T follicular helper cell (primary cell): ENCODE measurements around the gene PARD3.

ENCODE experiments used
- DNase-seq: peaks from one replicate; pipeline ENCODE4 v3.0.0-alpha.2; 2020; ENCODE audit warnings: low read depth

Gene PARD3

DNA sequence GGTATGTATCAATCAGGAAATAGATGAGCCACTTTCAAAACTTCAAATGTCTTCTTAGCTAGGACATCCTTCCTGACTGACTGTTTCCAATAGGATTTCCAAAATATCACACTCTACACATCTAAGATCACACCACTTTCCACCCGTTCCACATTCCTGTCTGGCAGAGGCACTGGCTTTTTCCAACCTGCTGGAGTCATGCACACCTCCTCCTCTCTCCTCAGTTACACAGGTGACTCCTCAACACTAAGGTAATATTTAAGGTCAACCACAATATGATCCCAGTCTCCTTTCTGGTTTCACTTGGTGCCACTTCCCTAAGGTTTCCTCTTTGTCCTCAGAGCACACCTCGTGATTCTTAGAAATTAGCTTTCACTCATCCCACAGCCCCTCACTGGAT is 196.5 kb downstream of the PARD3 start:
- DNase-seq: no peak

DNA sequence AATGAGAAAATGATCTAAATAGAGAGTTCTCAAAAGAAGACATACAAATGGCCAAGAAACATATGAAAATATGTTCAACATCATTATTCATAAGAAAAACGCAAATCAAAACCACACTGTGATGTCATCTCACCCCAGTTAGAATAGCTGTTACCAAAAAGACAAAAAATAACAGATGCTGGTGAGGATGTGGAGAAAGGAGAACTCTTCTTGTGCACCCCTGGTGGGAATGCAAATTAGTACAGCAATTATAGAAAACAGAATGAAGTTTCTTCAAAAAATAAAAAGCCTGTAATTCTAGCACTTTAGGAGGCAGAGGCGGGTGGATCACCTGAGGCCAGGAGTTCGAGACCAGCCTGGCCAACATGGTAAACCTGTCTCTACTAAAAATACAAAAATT is 199.3 kb downstream of the PARD3 start:
- no peak for DNase-seq

DNA sequence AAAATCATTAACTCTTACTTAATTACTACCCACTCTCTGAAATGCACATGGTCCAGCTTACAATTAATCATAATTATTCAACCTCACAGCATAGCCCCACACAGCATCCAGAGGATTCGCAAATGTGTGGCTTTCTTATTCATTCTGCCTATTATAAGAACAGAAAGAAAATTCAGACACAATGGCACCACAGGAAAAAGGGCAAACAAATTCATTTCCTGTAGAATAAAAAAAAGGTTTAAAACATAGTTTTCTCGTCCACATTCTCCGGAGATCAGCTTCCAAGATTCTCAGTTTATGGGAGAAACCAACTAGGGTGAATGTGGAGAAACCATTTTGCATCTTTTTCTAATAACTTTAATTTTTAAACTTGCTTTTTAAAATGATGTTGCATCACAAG is 201.6 kb downstream of the PARD3 start:
- DNase-seq: no peak

DNA sequence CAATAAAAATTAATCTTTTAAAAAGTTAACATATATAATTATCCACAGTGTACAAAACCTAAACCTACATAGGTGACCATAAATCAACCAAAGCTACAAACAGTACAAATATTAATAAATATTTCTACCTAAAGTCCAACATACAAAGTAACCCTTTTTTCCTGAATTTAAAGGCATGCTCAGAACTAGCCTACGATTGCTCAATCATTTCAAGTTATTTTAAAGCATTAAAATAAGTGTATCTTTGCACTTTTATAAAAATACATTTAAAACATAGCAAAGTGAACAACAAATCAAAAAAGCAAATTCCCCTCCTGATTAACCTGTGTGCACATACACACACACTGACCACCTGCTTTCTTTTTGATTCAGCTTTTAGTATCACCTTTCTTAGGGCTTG is 202.2 kb downstream of the PARD3 start:
- DNase-seq: no peak

DNA sequence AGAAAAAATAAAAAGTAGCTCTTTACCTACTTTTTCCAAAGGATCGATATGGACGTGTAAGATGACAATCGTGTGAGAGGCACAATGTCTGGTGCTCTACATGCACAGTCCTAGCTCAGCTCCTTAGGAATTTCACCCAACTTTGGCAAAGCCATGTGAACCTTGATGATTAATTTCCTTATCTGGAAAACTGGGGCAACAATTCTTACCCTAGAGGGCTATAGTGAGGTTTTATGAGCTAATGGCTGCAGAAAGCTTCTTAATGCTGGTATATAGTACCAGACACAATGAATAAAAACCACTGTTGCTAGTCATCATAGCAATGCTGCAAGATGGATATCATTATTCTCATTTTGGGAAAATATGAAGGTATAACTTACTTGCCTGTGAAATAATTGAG is 202.7 kb downstream of the PARD3 start:
- DNase-seq: no peak

- DNase-seq: no peak
Observed at GRCh38 chr10:34609287-34609940, 205.7 kb downstream of the PARD3 start.

GRCh38 chr10:34607894-34608293 is 207.2 kb downstream of the PARD3 start:
- no peak for DNase-seq

GRCh38 chr10:34606890-34607289 is 208.2 kb downstream of the PARD3 start:
- DNase-seq: no peak

GRCh38 chr10:34602478-34602877 is 212.6 kb downstream of the PARD3 start:
- no peak for DNase-seq

DNA sequence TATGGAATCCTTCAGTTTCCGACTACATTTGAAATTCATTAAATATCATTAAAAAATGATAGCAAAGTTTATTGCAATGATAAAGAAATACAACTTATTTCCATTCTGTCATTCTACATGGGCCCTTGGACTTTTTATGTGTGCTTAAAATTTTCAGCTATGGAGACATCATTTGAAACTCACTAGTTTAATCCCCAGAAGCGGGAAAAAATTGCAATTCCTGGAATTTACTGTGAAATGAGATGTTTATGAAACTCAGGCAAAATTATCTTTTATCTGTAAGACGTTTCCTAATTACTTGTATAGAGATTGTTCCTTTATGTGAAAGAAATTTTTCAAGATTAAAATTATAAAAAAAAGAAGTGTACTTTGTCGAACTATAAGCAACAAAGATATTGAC is 213.4 kb downstream of the PARD3 start:
- DNase-seq: no peak

- DNase-seq: no peak
Observed at GRCh38 chr10:34599026-34599795, 215.9 kb downstream of the PARD3 start.

GRCh38 chr10:34596351-34596750 is 218.7 kb downstream of the PARD3 start:
- DNase-seq: no peak

- DNase-seq: no peak
Observed at GRCh38 chr10:34593930-34594329, 221.2 kb downstream of the PARD3 start.

- DNase-seq: no peak
Observed at GRCh38 chr10:34593374-34593890, 221.7 kb downstream of the PARD3 start.

GRCh38 chr10:34590793-34591192 is 224.3 kb downstream of the PARD3 start:
- no peak for DNase-seq

- DNase-seq: no peak
Observed at GRCh38 chr10:34589275-34589674, 225.8 kb downstream of the PARD3 start.

DNA sequence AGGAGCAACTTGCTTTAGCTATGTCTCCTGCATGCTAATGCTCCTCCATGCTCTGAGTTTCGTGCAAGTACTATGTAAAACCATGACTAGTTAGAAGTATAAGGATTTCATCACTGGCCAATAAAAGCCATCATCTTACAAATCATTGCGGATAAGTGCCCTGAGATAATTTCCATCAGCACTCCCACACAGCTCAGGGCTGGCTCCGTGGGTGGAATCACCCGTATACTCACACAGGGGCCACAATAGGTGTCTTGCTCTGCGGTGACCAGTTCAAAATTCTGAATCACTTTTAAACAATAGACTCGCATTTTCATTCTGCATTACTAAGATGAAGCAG is 227.4 kb downstream of the PARD3 start:
- DNase-seq: no peak

- no peak for DNase-seq
Observed at GRCh38 chr10:34587002-34587679, 228.0 kb downstream of the PARD3 start.

DNA sequence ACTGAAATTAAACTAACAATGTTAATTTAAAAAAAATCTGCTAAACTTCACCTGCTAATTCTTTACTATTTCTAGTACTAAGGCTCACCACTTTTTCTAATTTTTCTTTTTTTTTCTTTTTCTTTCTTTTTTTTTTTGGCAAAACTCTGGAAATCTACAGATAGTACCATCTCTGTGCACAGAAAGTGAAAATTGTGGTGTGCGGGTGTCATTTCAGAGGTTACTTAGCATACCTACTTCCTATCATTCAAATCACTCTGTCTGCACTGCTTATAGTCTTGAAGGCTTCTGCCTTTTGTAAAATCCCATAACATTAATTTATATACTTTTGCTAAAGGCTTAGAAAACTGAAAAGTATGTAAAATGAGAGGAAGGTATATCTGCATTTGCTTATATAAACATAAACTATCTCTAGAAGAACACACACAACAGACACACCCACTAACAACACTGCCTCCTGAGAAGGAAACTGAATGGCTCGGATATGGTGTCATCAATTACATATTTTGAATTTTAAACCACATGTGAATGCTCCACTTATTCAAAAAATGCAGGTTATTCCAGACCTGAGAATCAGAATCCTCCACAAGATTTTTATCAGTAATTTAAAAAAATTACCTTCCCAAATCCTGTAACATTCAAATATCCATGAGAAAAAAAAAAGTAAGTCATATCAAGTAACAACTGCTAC is 229.5 kb downstream of the PARD3 start:
- DNase-seq: no peak

GRCh38 chr10:34584164-34584563 is 230.9 kb downstream of the PARD3 start:
- no peak for DNase-seq

- DNase-seq: no peak
Observed at GRCh38 chr10:34581801-34582532, 233.1 kb downstream of the PARD3 start.

DNA sequence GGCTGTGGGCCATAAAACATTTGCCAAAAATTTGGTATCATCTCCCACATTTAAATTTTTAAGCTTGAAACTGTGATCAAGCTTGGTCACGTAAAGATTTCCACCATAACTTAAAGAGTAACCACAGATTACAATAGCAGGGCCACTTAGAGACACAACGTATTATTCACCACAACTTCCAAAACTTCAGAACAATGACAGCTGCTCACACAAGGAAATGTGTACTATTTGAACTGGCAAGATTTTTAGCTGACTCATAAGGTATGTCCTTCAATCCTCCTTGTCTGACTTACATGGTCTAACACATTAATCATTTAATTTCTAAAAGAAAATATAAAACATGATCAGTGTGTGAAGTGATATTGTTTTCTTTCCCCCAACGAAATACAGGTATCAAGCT is 234.5 kb downstream of the PARD3 start:
- DNase-seq: no peak
